Coronary artery (tissue), 2 donors: ENCODE data around the gene IFT20.

Experiments used
- DNase-seq: peaks from one replicate; pipeline ENCODE4 v3.0.0-alpha.2; 2017; ENCODE audit warnings: low spot score
- H3K27ac ChIP-seq, 2 donors: fragments of 200-600 bp; sonication (generic); one replicate each; pipeline ENCODE4 v1.5.1; 2016 to 2019
- H3K4me3 ChIP-seq: fragments of 200-600 bp; sonication (generic); 2 replicates; pipeline ENCODE4 v1.5.1; 2016; ENCODE audit warnings: mild to moderate bottlenecking, moderate library complexity
- CTCF ChIP-seq: fragments of 200-600 bp; sonication (generic); IDR thresholded peaks from one replicate; pipeline ENCODE4 v1.5.1; 2019; ENCODE audit warnings: antibody characterized with exemption

IFT20 gene

GRCh38 chr17:28334666-28335200 is 539 bp downstream of the IFT20 start:
- TF ChIP-seq CTCF, result no peak
- DNase-seq, result no peak

GRCh38 chr17:28334171-28334570 is 1.1 kb downstream of the IFT20 start:
- no peak for DNase-seq
- TF ChIP-seq CTCF, result no peak

More at GRCh38 chr17:28334666-28335200, 539 bp downstream of the IFT20 start:
- peak overlapping the region; percentile 96 for H3K4me3 ChIP-seq
- peak overlapping the region; percentile 96 to 97 for H3K27ac ChIP-seq

GRCh38 chr17:28333083-28333746 is 2.1 kb downstream of the IFT20 start:
- DNase-seq, result peak; percentile 33

More at GRCh38 chr17:28334171-28334570, 1.1 kb downstream of the IFT20 start:
- Histone ChIP-seq H3K4me3 (peak overlapping the region; percentile 96), H3K27ac (no peak overlapping the region)

GRCh38 chr17:28331891-28332420 is 3.3 kb downstream of the IFT20 start:
- no peak for TF ChIP-seq CTCF
- no peak overlapping the region for H3K4me3 ChIP-seq
- peak; percentile 49 for DNase-seq
- H3K27ac ChIP-seq, result no peak overlapping the region

More at GRCh38 chr17:28333083-28333746, 2.1 kb downstream of the IFT20 start:
- H3K27ac ChIP-seq, result no peak overlapping the region
- no peak for TF ChIP-seq CTCF
- H3K4me3 ChIP-seq, result no peak overlapping the region

GRCh38 chr17:28330671-28331070 is 4.6 kb downstream of the IFT20 start:
- DNase-seq, result peak; percentile 62
- H3K4me3 ChIP-seq, result no peak overlapping the region
- H3K27ac ChIP-seq, result no peak overlapping the region
- no peak for TF ChIP-seq CTCF

GRCh38 chr17:28328325-28328724 is 6.9 kb downstream of the IFT20 start:
- peak; percentile 19 for DNase-seq

More at GRCh38 chr17:28328325-28328724, 6.9 kb downstream of the IFT20 start:
- Histone ChIP-seq H3K27ac (no peak overlapping the region), H3K4me3 (no peak overlapping the region)
- TF ChIP-seq CTCF, result no peak
